ENCODE data around the gene RAB4B. TPM values are rescaled to one million over a fixed set of nuclear protein-coding genes. Genes with fewer than 3 reads are reported as not detected.

Gene RAB4B
- total RNA-seq, 4 donors from 2014 or later, result 12.4 to 20.7 (median 17.0) TPM

GRCh38 chr19:40752257-40752781, 25.7 kb upstream of the RAB4B start:
- peak overlapping the region; percentile 72 for H3K4me3 ChIP-seq
- TF ChIP-seq EP300 (IDR thresholded peaks at IDR 0.05) (no peak), CTCF (IDR thresholded peaks at IDR 0.05) (no peak), POLR2AphosphoS5 (IDR thresholded peaks at IDR 0.05) (no peak), POLR2A (IDR thresholded peaks at IDR 0.05) (no peak)
- H3K27me3 ChIP-seq, result no peaks in the 10 kb centered on the region
- peaks cover 2% of the 10 kb centered on the region for H3K36me3 ChIP-seq
- H3K9me3 ChIP-seq, result no peaks in the 10 kb centered on the region
- H3K27ac ChIP-seq, result peak overlapping the region; percentile 92
- no peak for DNase-seq (ENCODE audit: low spot score in 2 of 2)
- WGBS, result 72% methylated on average over 12 of the region's 12 CpGs
- peaks cover 72% of the 10 kb centered on the region for H3K4me1 ChIP-seq

- no peaks in the 10 kb centered on the region for H3K9me3 ChIP-seq
- DNase-seq (ENCODE audit: low spot score in 2 of 2), result no peak
- H3K27ac ChIP-seq, result no peak overlapping the region
- no peak overlapping the region for H3K4me3 ChIP-seq
- peaks cover 57% of the 10 kb centered on the region for H3K4me1 ChIP-seq
- WGBS, result 75% methylated on average over 9 of the region's 9 CpGs
- no peaks in the 10 kb centered on the region for H3K27me3 ChIP-seq
- TF ChIP-seq POLR2AphosphoS5 (IDR thresholded peaks at IDR 0.05) (no peak), EP300 (IDR thresholded peaks at IDR 0.05) (no peak), CTCF (IDR thresholded peaks at IDR 0.05) (no peak), POLR2A (IDR thresholded peaks at IDR 0.05) (no peak)
- peaks cover 25% of the 10 kb centered on the region for H3K36me3 ChIP-seq
These were observed 23.3 kb upstream of the RAB4B start for GRCh38 chr19:40754611-40755247.

GRCh38 chr19:40755248-40755624, 22.8 kb upstream of the RAB4B start:
- H3K4me1 ChIP-seq, result peaks cover 53% of the 10 kb centered on the region
- no peak overlapping the region for H3K27ac ChIP-seq
- 90% methylated on average over 3 of the region's 3 CpGs for WGBS
- no peak for TF ChIP-seq POLR2A (IDR thresholded peaks at IDR 0.05)
- TF ChIP-seq EP300 (IDR thresholded peaks at IDR 0.05), result no peak
- no peak for TF ChIP-seq CTCF (IDR thresholded peaks at IDR 0.05)
- no peak for TF ChIP-seq POLR2AphosphoS5 (IDR thresholded peaks at IDR 0.05)
- DNase-seq (ENCODE audit: low spot score in 2 of 2), result no peak
- H3K27me3 ChIP-seq, result no peaks in the 10 kb centered on the region
- peaks cover 30% of the 10 kb centered on the region for H3K36me3 ChIP-seq
- H3K9me3 ChIP-seq, result no peaks in the 10 kb centered on the region
- H3K4me3 ChIP-seq, result no peak overlapping the region

- Histone ChIP-seq H3K4me1 (peaks cover 53% of the 10 kb centered on the region), H3K9me3 (no peaks in the 10 kb centered on the region), H3K27ac (no peak overlapping the region), H3K36me3 (peaks cover 35% of the 10 kb centered on the region), H3K4me3 (no peak overlapping the region), H3K27me3 (no peaks in the 10 kb centered on the region)
- 97% methylated on average over 5 of the region's 8 CpGs for WGBS
- TF ChIP-seq CTCF (IDR thresholded peaks at IDR 0.05) (no peak), POLR2AphosphoS5 (IDR thresholded peaks at IDR 0.05) (no peak), POLR2A (IDR thresholded peaks at IDR 0.05) (no peak), EP300 (IDR thresholded peaks at IDR 0.05) (no peak)
- no peak for DNase-seq (ENCODE audit: low spot score in 2 of 2)
These were observed 22.3 kb upstream of the RAB4B start for GRCh38 chr19:40755791-40756190.

GRCh38 chr19:40756502-40757110, 21.4 kb upstream of the RAB4B start:
- 64% methylated on average over 10 of the region's 11 CpGs for WGBS
- Histone ChIP-seq H3K9me3 (no peaks in the 10 kb centered on the region), H3K4me1 (peaks cover 50% of the 10 kb centered on the region), H3K27me3 (no peaks in the 10 kb centered on the region), H3K27ac (no peak overlapping the region), H3K36me3 (peaks cover 43% of the 10 kb centered on the region), H3K4me3 (no peak overlapping the region)
- TF ChIP-seq POLR2A (IDR thresholded peaks at IDR 0.05) (no peak), CTCF (IDR thresholded peaks at IDR 0.05) (no peak), POLR2AphosphoS5 (IDR thresholded peaks at IDR 0.05) (no peak)
- no peak for DNase-seq (ENCODE audit: low spot score in 2 of 2)
